Neural cell (in vitro differentiated cells): Measurements from ENCODE around the gene ANAPC1. TPM values are rescaled to one million over a fixed set of nuclear protein-coding genes. Genes with fewer than 3 reads are reported as not detected.
"Not testable (repeated sequence)": the region's sequence is repeated elsewhere in the genome, so short reads cannot be mapped to it uniquely, and the experiment has no call there.

Source experiments
- H2AFZ ChIP-seq: fragments of 200-600, 300-800 bp; sonication (generic), shearing (Covaris generic); 2 replicates; pipeline ENCODE4 v1.6.0; 2014; ENCODE audit warnings: low read depth, mild to moderate bottlenecking, antibody characterized with exemption, low read length, moderate library complexity
- H3F3A ChIP-seq: fragments of 200-600 bp; shearing (Covaris generic); 2 replicates; pipeline ENCODE4 v1.6.1; 2016; ENCODE audit warnings: mild to moderate bottlenecking, moderate library complexity, mixed read lengths, antibody characterized with exemption, low read length; ENCODE audit not compliant: insufficient read depth, poor library complexity, severe bottlenecking
- H3K27ac ChIP-seq: fragments of 200-600, 300-800 bp; sonication (generic), shearing (Covaris generic); 2 replicates; pipeline ENCODE4 v1.5.1; 2014; ENCODE audit warnings: mild to moderate bottlenecking, low read length, moderate library complexity
- H3K27me3 ChIP-seq: fragments of 300-800, 200-600 bp; sonication (generic), shearing (Covaris generic); 2 replicates; pipeline ENCODE4 v1.6.0; 2014; ENCODE audit warnings: mild to moderate bottlenecking, low read depth, low read length, moderate library complexity; ENCODE audit not compliant: insufficient read depth
- H3K36me3 ChIP-seq: fragments of 300-800, 200-600 bp; sonication (generic), shearing (Covaris generic); 2 replicates; pipeline ENCODE4 v1.5.1; 2014; ENCODE audit warnings: mild to moderate bottlenecking, antibody characterized with exemption, low read length, moderate library complexity; ENCODE audit not compliant: insufficient read depth
- H3K4me2 ChIP-seq: fragments of 300-800, 200-600 bp; sonication (generic), shearing (Covaris generic); 2 replicates; pipeline ENCODE4 v1.6.0; 2014; ENCODE audit warnings: mild to moderate bottlenecking, low read length
- H3K4me3 ChIP-seq: fragments of 300-800, 200-600 bp; sonication (generic), shearing (Covaris generic); 2 replicates; pipeline ENCODE4 v1.5.1; 2014; ENCODE audit warnings: mild to moderate bottlenecking, low read length, moderate library complexity
- H3K79me2 ChIP-seq: fragments of 200-600 bp; shearing (Covaris generic); replicated peaks from 2 replicates; pipeline ENCODE4 v1.6.0; 2014; ENCODE audit warnings: mild to moderate bottlenecking, low read length, moderate library complexity; ENCODE audit not compliant: insufficient read depth
- H3K9ac ChIP-seq: fragments of 300-800, 200-600 bp; sonication (generic), shearing (Covaris generic); 2 replicates; pipeline ENCODE4 v1.6.1; 2016; ENCODE audit warnings: mild to moderate bottlenecking, low read length, mixed read lengths
- H3K9me2 ChIP-seq: fragments of 200-600 bp; shearing (Covaris generic); 2 replicates; pipeline ENCODE4 v1.6.1; 2016; ENCODE audit warnings: mild to moderate bottlenecking, low read length, mixed read lengths; ENCODE audit not compliant: insufficient read depth
- H3K9me3 ChIP-seq: fragments of 200-600, 300-800 bp; sonication (generic), shearing (Covaris generic); 2 replicates; pipeline ENCODE4 v1.6.1; 2016; ENCODE audit warnings: mild to moderate bottlenecking, mixed run types, low read length, moderate library complexity, mixed read lengths
- H4K20me1 ChIP-seq: fragments of 200-600 bp; shearing (Covaris generic); 2 replicates; pipeline ENCODE4 v1.6.1; 2016; ENCODE audit warnings: mild to moderate bottlenecking, mixed run types; ENCODE audit not compliant: insufficient read depth
- EP300 ChIP-seq: fragments of 450-650 bp; conservative IDR thresholded peaks from 2 replicates; pipeline ENCODE4 v1.6.1; 2014; ENCODE audit warnings: antibody characterized with exemption, mild to moderate bottlenecking, moderate library complexity; ENCODE audit not compliant: poor library complexity, severe bottlenecking
- EZH2 ChIP-seq: fragments of 200-600, 300-800 bp; shearing (Covaris generic), sonication (generic); IDR thresholded peaks from 2 replicates; pipeline ENCODE4 v1.6.1; 2014; ENCODE audit warnings: antibody characterized with exemption, low read length, borderline replicate concordance, mild to moderate bottlenecking; ENCODE audit not compliant: insufficient read depth, poor library complexity, severe bottlenecking
- MXI1 ChIP-seq: fragments of 450-650 bp; conservative IDR thresholded peaks from 2 replicates; pipeline ENCODE4 v1.6.1; 2014; ENCODE audit warnings: antibody characterized with exemption, mild to moderate bottlenecking; ENCODE audit not compliant: poor library complexity, severe bottlenecking
- POLR2AphosphoS5 ChIP-seq: IDR thresholded peaks from 2 replicates; pipeline ENCODE4 v1.6.1; 2012
- RAD21 ChIP-seq: fragments of 450-650 bp; conservative IDR thresholded peaks from 2 replicates; pipeline ENCODE4 v1.6.1; 2014; ENCODE audit warnings: antibody characterized with exemption, mild to moderate bottlenecking, moderate library complexity
- SMC3 ChIP-seq: fragments of 450-650 bp; conservative IDR thresholded peaks from 2 replicates; pipeline ENCODE4 v1.6.1; 2014; ENCODE audit warnings: antibody characterized with exemption, mild to moderate bottlenecking, moderate library complexity; ENCODE audit not compliant: poor library complexity
- TAF1 ChIP-seq: IDR thresholded peaks from 2 replicates; pipeline ENCODE4 v1.6.1; 2012; ENCODE audit warnings: low read depth
- polyA plus RNA-seq: library from polyadenylated mRNA; depleted of rRNA; stranded (reverse); fragments of >200 nt; gene quantifications from 2 replicates; pipeline ENCODE4 v1.2.3, GENCODE V29; 2014
- TF ChIP-seq, protein P1 (sequence below): fragments of 450-650 bp; IDR thresholded peaks from 2 replicates; pipeline ENCODE4 v1.5.1; 2014; ENCODE audit warnings: antibody characterized with exemption, mild to moderate bottlenecking, moderate library complexity; ENCODE audit not compliant: poor library complexity, severe bottlenecking
- TF ChIP-seq, protein P2 (sequence below): IDR thresholded peaks from 2 replicates; pipeline ENCODE4 v1.6.1; 2012; ENCODE audit warnings: borderline replicate concordance

ANAPC1 gene
- polyA plus RNA-seq, 1 donor from 2014 or later: 13.8 TPM

DNA sequence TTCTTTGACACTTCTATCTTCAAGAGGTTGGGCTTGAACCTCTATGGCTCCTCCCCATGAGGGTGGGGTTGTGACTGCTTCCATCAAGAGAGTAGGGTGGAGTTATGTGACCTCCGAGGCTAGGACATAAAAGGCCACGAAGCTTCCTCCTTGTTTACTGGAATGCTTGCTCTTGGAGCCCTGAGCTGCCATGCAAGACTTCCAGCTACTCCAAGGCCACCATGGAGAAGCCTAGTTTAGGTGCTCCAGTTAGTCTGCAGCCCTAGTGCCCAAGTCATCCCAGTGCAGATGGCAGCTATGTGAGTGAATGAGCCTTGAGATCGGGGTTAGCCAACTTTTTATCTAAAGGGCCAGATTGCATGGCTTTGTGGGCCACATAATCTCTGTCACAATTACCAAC is 12.0 kb upstream of the ANAPC1 start:
- Histone ChIP-seq H3K9me3 (no peaks in the 10 kb centered on the region), H3K9me2 (no peaks in the 10 kb centered on the region), H3K9ac (no peak overlapping the region), H3K4me3 (no peak overlapping the region), H4K20me1 (no peaks in the 10 kb centered on the region), H3K4me2 (no peak overlapping the region), H3K27me3 (peaks cover 36% of the 10 kb centered on the region), H3K79me2 (no peaks in the 10 kb centered on the region), H3F3A (no peaks in the 10 kb centered on the region), H3K36me3 (no peaks in the 10 kb centered on the region), H3K27ac (no peak overlapping the region), H2AFZ (no peak overlapping the region)
- no peak for TF ChIP-seq EP300
- TF ChIP-seq, protein P1, sequence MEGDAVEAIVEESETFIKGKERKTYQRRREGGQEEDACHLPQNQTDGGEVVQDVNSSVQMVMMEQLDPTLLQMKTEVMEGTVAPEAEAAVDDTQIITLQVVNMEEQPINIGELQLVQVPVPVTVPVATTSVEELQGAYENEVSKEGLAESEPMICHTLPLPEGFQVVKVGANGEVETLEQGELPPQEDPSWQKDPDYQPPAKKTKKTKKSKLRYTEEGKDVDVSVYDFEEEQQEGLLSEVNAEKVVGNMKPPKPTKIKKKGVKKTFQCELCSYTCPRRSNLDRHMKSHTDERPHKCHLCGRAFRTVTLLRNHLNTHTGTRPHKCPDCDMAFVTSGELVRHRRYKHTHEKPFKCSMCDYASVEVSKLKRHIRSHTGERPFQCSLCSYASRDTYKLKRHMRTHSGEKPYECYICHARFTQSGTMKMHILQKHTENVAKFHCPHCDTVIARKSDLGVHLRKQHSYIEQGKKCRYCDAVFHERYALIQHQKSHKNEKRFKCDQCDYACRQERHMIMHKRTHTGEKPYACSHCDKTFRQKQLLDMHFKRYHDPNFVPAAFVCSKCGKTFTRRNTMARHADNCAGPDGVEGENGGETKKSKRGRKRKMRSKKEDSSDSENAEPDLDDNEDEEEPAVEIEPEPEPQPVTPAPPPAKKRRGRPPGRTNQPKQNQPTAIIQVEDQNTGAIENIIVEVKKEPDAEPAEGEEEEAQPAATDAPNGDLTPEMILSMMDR: no peak
- no peak for TF ChIP-seq POLR2AphosphoS5
- no peak for TF ChIP-seq RAD21
- no peak for TF ChIP-seq EZH2
- no peak for TF ChIP-seq TAF1
- no peak for TF ChIP-seq MXI1
- TF ChIP-seq SMC3: no peak
- TF ChIP-seq, protein P2, sequence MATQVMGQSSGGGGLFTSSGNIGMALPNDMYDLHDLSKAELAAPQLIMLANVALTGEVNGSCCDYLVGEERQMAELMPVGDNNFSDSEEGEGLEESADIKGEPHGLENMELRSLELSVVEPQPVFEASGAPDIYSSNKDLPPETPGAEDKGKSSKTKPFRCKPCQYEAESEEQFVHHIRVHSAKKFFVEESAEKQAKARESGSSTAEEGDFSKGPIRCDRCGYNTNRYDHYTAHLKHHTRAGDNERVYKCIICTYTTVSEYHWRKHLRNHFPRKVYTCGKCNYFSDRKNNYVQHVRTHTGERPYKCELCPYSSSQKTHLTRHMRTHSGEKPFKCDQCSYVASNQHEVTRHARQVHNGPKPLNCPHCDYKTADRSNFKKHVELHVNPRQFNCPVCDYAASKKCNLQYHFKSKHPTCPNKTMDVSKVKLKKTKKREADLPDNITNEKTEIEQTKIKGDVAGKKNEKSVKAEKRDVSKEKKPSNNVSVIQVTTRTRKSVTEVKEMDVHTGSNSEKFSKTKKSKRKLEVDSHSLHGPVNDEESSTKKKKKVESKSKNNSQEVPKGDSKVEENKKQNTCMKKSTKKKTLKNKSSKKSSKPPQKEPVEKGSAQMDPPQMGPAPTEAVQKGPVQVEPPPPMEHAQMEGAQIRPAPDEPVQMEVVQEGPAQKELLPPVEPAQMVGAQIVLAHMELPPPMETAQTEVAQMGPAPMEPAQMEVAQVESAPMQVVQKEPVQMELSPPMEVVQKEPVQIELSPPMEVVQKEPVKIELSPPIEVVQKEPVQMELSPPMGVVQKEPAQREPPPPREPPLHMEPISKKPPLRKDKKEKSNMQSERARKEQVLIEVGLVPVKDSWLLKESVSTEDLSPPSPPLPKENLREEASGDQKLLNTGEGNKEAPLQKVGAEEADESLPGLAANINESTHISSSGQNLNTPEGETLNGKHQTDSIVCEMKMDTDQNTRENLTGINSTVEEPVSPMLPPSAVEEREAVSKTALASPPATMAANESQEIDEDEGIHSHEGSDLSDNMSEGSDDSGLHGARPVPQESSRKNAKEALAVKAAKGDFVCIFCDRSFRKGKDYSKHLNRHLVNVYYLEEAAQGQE: no peak

DNA sequence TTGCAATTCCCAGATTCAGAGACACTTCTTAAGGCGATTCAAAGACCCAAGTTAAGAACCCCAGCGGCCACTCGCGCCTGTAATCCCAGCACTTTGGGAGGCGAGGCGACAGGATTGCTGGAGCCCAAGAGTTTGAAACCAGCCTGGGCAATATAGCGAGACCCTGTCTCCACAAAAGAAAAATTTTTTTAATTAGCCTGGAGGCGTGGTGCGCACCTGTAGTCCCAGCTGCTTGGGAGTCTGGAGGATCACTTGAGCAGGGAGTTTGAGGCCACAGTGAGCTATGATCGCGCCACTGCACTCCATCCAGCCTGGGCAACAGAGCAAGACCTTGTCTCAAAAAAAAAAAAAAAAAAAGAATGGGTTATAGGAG is 585 bp upstream of the ANAPC1 start:
- Histone ChIP-seq H3K9me2 (no peaks in the 10 kb centered on the region), H3K4me2 (peak overlapping the region; percentile 77), H3K79me2 (no peaks in the 10 kb centered on the region), H3K27ac (no peak overlapping the region), H3F3A (peaks cover 4% of the 10 kb centered on the region), H2AFZ (peak overlapping the region; percentile 95), H3K27me3 (no peaks in the 10 kb centered on the region), H3K4me3 (peak overlapping the region; percentile 95), H4K20me1 (no peaks in the 10 kb centered on the region), H3K9me3 (no peaks in the 10 kb centered on the region), H3K36me3 (no peaks in the 10 kb centered on the region), H3K9ac (peak overlapping the region; percentile 71)
- no peak for TF ChIP-seq SMC3
- no peak for TF ChIP-seq EZH2
- TF ChIP-seq RAD21: no peak
- no peak for TF ChIP-seq EP300
- no peak for TF ChIP-seq TAF1
- TF ChIP-seq MXI1: no peak
- TF ChIP-seq, protein P1: no peak
- TF ChIP-seq, protein P2: no peak
- TF ChIP-seq POLR2AphosphoS5: no peak

DNA sequence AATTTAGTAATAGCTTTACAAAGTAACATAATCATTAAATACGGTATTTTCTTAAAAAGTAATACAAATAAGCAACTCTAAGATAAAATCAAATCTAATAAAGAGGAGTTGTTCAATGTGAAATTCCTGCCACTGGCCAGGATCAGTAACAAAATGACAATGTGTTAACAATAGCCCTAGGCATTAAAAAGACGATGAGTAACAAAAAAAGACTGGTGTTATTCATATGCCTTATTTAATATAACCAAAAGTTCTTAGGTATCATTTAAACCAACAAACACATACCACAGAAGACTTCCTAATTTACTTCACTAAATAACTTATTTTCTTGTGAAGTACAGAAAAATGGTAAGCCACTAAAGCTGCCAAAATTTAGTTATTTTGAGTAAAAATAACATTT is 11.2 kb downstream of the ANAPC1 start:
- H3K79me2 ChIP-seq: not testable (repeated sequence)

More for the DNA sequence above, 11.2 kb downstream of the ANAPC1 start:
- not testable (repeated sequence) for H3K4me3 ChIP-seq, H2AFZ ChIP-seq, H3F3A ChIP-seq, H3K27me3 ChIP-seq, H3K27ac ChIP-seq, H3K9me3 ChIP-seq, H4K20me1 ChIP-seq, H3K36me3 ChIP-seq, H3K9ac ChIP-seq, H3K9me2 ChIP-seq, H3K4me2 ChIP-seq
